Esophagus (tissue), 2 donors: ENCODE data around the gene LYPD6. TPM values are rescaled to one million over a fixed set of nuclear protein-coding genes. Genes with fewer than 3 reads are reported as not detected.
"Not testable (repeated sequence)": the region's sequence is repeated elsewhere in the genome, so short reads cannot be mapped to it uniquely, and the experiment has no call there.

Source experiments
- H3K27ac ChIP-seq, 2 donors: one replicate each; pipeline ENCODE4 v1.5.1; 2013; ENCODE audit warnings: low read depth in 2 of 2, mild to moderate bottlenecking in 2 of 2, inconsistent platforms in 1 of 2, low read length in 1 of 2, moderate library complexity in 1 of 2
- H3K27me3 ChIP-seq, 2 donors: one replicate each; pipeline ENCODE4 v1.6.1; 2013; ENCODE audit warnings: low read length in 2 of 2, control low read depth in 1 of 2, mild to moderate bottlenecking in 1 of 2; ENCODE audit not compliant: insufficient read depth in 2 of 2, control insufficient read depth in 1 of 2
- H3K36me3 ChIP-seq, 2 donors: one replicate each; pipeline ENCODE4 v1.6.1; 2013; ENCODE audit warnings: low read length in 1 of 2; ENCODE audit not compliant: control insufficient read depth in 2 of 2, insufficient read depth in 2 of 2
- H3K4me1 ChIP-seq, 2 donors: one replicate each; pipeline ENCODE4 v1.6.1; 2013; ENCODE audit warnings: low read length in 1 of 2; ENCODE audit not compliant: control insufficient read depth in 2 of 2, insufficient read depth in 2 of 2
- H3K4me3 ChIP-seq, 2 donors: one replicate each; pipeline ENCODE4 v1.5.1; 2013; ENCODE audit warnings: low read length in 2 of 2, mild to moderate bottlenecking in 2 of 2, low read depth in 1 of 2, moderate library complexity in 1 of 2
- H3K9me3 ChIP-seq, 2 donors: one replicate each; pipeline ENCODE4 v1.6.1; 2013; ENCODE audit warnings: mild to moderate bottlenecking in 2 of 2, low read depth in 1 of 2, low read length in 1 of 2, moderate library complexity in 1 of 2; ENCODE audit not compliant: control insufficient read depth in 2 of 2, insufficient read depth in 1 of 2
- WGBS, 2 donors: extraction: QIAGEN DNeasy Blood & Tissue Kit; methylation state at CpG; one replicate each; pipeline ENCODE4 v1.1.7; 2013; 5-methylcytosine and 5-hydroxymethylcytosine counted together
- polyA plus RNA-seq, 2 donors: library from polyadenylated mRNA; stranded (reverse); fragments of 200-250 nt; gene quantifications; one replicate each; pipeline ENCODE4 v1.2.3, GENCODE V29; 2013
- donor health status: healthy with polysubstance abuse.
- donor health status: Bipolar disorder and iron deficiency.

LYPD6 gene
- polyA plus RNA-seq, 2 donors = 0.41 to 0.51 TPM

DNA sequence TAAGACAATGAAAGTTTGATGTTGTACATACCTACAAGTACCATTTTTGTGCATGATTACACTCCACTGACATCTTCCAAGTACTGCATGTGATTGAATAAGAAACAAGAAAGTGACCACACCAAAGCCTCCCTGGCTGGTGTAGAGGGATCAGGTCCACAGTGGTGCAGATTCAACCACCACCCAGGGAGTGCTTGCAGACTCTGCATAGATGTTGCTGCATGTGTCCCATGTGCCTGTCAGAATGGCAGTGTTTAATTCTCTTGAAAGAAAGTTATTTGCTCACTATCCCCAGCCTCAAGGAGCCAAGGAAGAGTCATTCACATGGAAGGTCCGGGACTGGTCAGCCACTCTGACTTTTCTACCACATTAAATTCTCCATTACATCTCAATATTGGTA, 142.7 kb downstream of the LYPD6 start:
- WGBS, 2 donors = 75 to 86% methylated on average over 1 of the region's 1 CpG
- no peaks in the 10 kb centered on the region for H3K27me3 ChIP-seq
- no peak overlapping the region for H3K27ac ChIP-seq
- no peaks in the 10 kb centered on the region for H3K36me3 ChIP-seq
- H3K4me3 ChIP-seq = no peak overlapping the region
- no peaks in the 10 kb centered on the region for H3K9me3 ChIP-seq
- H3K4me1 ChIP-seq = no peaks in the 10 kb centered on the region

DNA sequence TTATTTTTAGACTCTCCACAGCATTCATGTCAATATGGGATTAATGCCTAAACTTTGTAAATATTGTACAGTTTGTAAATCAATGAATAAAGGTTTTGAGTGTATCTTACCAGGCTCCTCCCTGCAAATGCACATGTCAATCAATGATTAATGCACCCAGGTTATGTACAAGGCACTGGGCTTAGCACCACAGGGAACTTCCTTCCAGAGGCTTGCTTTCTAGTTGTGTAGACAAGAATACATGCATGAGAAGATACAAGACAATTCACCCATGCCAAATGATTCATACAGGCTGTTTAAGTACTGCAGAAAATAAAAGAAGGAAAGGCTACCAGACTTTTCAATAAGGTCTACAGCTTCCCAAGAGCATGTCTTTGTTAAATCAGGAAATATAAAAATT, 143.1 kb downstream of the LYPD6 start:
- H3K27me3 ChIP-seq = no peaks in the 10 kb centered on the region
- no peaks in the 10 kb centered on the region for H3K9me3 ChIP-seq
- H3K27ac ChIP-seq = no peak overlapping the region
- no peaks in the 10 kb centered on the region for H3K36me3 ChIP-seq
- no peaks in the 10 kb centered on the region for H3K4me1 ChIP-seq
- H3K4me3 ChIP-seq = no peak overlapping the region

DNA sequence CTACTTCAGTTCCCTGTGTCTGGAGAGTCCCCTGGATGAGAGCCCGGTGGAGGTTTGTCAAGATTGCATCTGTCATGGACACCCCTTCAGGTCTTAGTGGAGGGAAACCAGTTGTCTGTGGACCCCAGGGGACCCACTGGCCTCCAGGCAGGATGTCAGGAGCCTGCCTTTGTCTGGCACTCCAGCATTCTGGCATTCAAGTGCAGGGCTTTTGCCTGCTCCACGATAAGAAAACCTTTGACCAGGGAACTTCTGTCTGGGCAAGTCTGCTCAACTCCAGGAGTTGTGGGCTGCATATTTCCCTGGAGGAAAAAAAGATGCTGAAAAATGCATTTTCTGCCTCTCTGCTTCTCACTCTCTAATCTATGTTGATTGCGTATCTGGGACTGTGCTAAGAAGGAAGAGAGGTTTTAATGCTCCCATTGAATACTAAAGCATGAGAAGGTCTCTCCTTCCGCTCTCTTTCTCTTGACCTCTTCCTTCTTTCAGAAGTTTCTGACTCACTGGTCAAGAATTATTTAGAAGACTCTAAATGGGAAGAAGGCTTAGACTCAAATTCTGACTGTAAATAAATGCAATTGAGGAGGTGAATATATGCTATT, 152.7 kb downstream of the LYPD6 start:
- H3K4me1 ChIP-seq = no peaks in the 10 kb centered on the region
- WGBS, 2 donors = 74 to 75% methylated on average over 4 of the region's 4 CpGs
- no peak overlapping the region for H3K4me3 ChIP-seq
- no peak overlapping the region for H3K27ac ChIP-seq
- no peaks in the 10 kb centered on the region for H3K36me3 ChIP-seq
- H3K27me3 ChIP-seq = no peaks in the 10 kb centered on the region
- H3K9me3 ChIP-seq = peaks cover 0 to 2% of the 10 kb centered on the region in 2 donors

DNA sequence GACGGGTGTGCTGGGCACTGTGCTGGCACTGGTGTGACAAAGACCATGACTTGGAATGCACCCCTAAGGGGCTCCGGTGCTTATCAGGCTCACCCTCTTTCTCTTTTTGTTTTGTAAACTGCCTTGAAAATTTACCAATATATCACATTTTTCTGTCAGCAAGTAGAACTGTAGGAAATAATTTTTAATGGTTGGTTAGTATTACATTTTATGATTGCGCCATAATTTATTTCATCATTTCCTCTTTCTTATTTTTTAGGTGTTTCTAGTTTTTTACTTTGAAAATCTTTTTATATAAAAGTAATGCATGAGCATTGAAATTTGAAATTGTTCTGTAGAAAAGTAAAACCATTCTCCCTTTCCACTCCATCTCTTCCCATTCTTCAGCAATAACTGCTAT, 156.3 kb downstream of the LYPD6 start:
- 82 to 91% methylated on average over 3 of the region's 3 CpGs for WGBS, 2 donors
- no peaks in the 10 kb centered on the region for H3K27me3 ChIP-seq
- H3K4me1 ChIP-seq = no peaks in the 10 kb centered on the region
- no peaks in the 10 kb centered on the region for H3K36me3 ChIP-seq
- no peak overlapping the region for H3K27ac ChIP-seq
- H3K4me3 ChIP-seq = no peak overlapping the region
- H3K9me3 ChIP-seq = no peaks in the 10 kb centered on the region

DNA sequence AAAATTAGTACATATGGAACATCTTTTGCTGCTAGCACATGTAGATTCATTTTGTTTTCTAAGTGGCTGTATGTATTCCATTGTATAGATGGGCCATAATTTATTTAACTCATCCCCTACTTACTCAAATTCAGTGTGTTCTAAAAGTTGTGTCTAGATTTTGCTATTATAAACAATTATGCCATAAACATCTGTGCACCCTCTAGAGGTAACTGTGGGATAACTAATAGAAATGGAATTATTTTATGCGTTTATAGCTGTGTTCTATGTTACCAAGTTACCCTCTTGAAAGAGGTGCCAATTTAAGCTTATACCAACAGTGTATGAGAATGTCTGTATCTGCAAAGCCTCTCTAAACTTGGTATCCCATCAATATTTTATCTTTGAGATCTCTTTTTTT, 156.8 kb downstream of the LYPD6 start:
- Histone ChIP-seq H3K27me3 (no peaks in the 10 kb centered on the region), H3K4me1 (no peaks in the 10 kb centered on the region), H3K9me3 (no peaks in the 10 kb centered on the region), H3K27ac (no peak overlapping the region), H3K36me3 (no peaks in the 10 kb centered on the region), H3K4me3 (no peak overlapping the region)
- 60 to 63% methylated on average over 1 of the region's 1 CpG for WGBS, 2 donors

DNA sequence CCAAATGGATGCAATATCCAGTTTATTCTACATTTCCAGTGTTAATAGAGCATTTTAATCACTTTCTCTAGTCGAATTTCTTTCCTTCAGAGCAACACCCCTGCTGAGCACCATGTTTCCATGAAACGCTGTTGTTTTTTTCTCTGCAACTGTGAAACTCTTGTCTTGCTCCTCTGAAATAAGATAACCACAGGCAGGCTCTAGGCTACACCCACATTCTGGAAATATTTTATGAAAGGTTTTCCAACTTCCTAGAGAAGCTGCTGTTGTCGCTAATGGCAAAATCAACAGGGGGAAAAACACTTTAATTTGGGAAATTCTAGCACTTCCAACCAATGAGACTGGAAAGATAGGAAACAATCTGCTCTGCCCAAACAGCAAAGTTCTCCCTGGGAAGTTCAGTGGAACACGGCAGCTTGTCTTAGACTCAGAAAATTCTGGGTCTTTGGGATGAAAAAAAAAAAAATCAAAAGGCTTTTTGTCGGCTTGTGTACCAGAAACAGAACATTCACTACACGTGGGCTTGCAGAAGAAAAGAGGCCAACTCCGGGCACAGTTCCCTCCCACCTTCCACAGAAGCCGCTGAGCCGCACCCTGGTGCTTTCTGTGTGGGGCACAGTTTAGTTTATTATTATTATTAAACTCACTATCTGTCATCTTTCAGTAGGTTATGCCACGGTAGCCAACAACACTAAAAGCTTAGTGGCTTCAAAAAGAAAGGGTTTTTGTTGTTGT, 158.5 kb downstream of the LYPD6 start:
- WGBS, 2 donors = 49 to 55% methylated on average over 10 of the region's 10 CpGs
- H3K36me3 ChIP-seq = no peaks in the 10 kb centered on the region
- no peak overlapping the region for H3K4me3 ChIP-seq
- no peaks in the 10 kb centered on the region for H3K27me3 ChIP-seq
- H3K4me1 ChIP-seq = no peaks in the 10 kb centered on the region
- no peaks in the 10 kb centered on the region for H3K9me3 ChIP-seq
- no peak overlapping the region for H3K27ac ChIP-seq

DNA sequence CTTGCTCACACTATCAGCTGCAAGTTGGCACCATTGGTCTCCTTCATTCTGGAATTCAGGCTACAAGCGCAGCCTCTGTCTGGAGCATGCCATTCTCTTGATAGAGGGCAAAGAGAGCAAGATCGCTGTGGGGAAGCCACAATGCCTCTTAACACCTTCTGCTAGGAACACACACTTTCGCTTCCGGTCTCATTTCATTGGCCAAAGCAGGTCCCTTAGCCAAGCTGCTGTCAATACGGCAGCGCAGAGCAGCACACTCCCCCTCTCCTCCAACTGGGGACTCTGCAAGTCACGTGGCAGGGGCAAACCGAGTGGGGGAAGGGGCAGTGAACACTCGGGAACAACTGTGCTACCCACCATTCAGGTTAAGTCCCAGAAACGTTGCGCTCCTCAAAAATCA, 159.1 kb downstream of the LYPD6 start:
- Histone ChIP-seq H3K9me3 (no peaks in the 10 kb centered on the region), H3K4me1 (no peaks in the 10 kb centered on the region), H3K36me3 (no peaks in the 10 kb centered on the region), H3K4me3 (no peak overlapping the region), H3K27me3 (no peaks in the 10 kb centered on the region), H3K27ac (no peak overlapping the region)
- 64 to 68% methylated on average over 11 of the region's 11 CpGs for WGBS, 2 donors

DNA sequence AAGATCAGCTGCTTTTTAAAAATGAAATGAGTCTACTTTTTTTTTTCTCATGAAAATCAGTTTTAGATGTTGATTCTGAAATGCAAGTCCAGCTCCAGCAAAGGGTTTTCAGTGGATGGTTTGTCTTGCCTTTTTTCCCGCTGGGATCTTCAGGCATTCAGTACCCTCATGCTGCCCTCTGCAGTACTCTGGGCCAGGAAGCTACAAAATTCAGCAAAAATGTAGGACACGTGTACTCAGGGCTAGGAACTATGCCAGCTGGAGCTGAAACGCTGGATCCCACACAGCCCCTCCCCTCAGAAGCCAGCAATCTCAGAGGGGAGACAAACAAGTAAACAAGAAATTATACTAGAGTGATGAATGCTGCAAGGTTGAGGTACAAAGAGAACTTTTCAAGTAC, 159.9 kb downstream of the LYPD6 start:
- Histone ChIP-seq H3K27ac (no peak overlapping the region), H3K9me3 (no peaks in the 10 kb centered on the region), H3K4me1 (no peaks in the 10 kb centered on the region), H3K27me3 (no peaks in the 10 kb centered on the region), H3K4me3 (no peak overlapping the region), H3K36me3 (no peaks in the 10 kb centered on the region)
- 19 to 22% methylated on average over 3 of the region's 3 CpGs for WGBS, 2 donors

DNA sequence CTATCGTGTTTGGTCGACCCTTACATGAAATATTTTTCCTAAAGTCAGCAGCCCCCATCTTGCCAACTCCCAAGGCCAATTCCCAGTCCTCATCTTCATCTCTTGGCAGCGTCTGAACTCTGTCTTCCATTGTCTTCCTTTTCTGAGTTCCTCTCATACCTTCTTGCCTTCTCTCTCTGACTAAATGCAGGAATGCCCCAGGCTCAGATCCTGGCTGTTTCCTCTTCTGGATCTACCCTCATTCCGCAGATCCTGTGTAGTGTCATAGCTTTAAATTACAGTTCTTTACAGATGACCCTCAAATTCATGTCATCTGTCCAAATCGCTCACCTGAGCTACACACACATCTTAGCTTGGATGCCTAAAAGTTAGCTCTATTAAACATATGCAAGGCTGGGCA, 162.5 kb downstream of the LYPD6 start:
- H3K27me3 ChIP-seq = no peaks in the 10 kb centered on the region
- H3K27ac ChIP-seq = no peak overlapping the region
- no peaks in the 10 kb centered on the region for H3K36me3 ChIP-seq
- no peaks in the 10 kb centered on the region for H3K4me1 ChIP-seq
- 82 to 88% methylated on average over 5 of the region's 5 CpGs for WGBS, 2 donors
- H3K9me3 ChIP-seq = no peaks in the 10 kb centered on the region
- H3K4me3 ChIP-seq = no peak overlapping the region

DNA sequence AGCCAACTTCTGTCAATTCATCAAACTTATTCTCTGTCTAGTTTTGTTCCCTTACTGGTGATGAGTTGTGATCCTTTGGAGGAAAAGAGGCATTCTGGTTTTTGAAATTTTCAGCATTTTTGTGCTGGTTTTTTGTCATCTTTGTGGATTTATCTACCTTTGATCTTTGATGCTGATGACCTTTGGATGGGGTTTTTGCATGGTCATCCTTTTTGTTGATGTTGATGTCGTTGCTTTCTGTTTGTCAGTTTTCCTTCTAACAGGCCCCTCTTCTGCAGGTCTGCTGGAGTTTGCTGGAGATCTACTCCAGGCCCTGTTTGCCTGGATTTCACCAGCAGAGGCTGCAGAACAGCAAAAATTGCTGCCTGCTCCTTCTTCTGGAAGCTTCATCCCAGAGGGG, 168.8 kb downstream of the LYPD6 start:
- WGBS, 2 donors = 69 to 75% methylated on average over 1 of the region's 1 CpG
- not testable (repeated sequence) for H3K4me1 ChIP-seq, H3K27me3 ChIP-seq, H3K9me3 ChIP-seq, H3K36me3 ChIP-seq, H3K4me3 ChIP-seq, H3K27ac ChIP-seq
